Peyer's patch (tissue), 4 donors: ENCODE data around the gene NCKAP5.

Source experiments
- POLR2A ChIP-seq, 2 donors: fragments of 450-650 bp; IDR thresholded peaks; one replicate each; pipeline ENCODE4 v1.5.1; 2017; ENCODE audit warnings: antibody characterized with exemption in 2 of 2, mild to moderate bottlenecking in 2 of 2, moderate library complexity in 2 of 2
- TF ChIP-seq, protein P1 (sequence below), 6 experiments: fragments of 450-650 bp in 4 of 6; fragments of 200-600 bp in 2 of 6; sonication (generic) in 1 of 6; IDR thresholded peaks; one replicate each; pipeline ENCODE4 v1.5.1; 2017 to 2019; ENCODE audit warnings: antibody characterized with exemption in 6 of 6, mild to moderate bottlenecking in 3 of 6, moderate library complexity in 1 of 6

DNA sequence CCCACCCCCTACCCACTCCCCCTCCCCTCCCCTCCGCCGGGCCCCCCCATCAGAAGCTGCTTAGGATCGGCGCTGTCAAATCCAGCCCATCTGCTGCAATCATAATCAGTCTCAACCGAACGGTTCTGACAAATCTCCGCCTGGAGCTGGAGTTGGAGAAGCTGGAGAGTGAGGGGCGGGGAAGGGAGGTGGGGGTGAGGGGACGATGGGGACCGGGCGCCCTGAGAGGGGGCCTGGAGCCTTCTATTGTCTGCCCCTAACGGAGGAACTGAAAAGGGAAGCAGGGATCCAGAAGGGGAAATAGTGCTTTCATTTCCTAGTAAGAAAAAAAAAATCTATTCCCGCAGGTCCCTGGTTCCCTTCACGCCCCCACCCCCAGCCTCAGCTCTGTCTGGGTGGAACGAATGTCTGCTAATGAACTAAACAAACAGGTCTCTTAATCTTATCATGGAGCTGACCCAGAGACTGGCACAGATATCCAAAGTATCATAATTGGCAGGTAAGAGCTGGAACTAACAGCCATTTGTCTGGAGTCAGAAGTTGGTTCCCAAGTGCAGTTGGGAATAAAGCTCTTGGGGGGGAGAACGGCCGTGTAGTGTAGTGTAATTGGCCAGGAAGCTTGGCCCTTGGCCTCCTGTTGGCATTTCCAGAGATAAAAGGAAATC is 301.2 kb downstream of the NCKAP5 start:
- TF ChIP-seq, protein P1, sequence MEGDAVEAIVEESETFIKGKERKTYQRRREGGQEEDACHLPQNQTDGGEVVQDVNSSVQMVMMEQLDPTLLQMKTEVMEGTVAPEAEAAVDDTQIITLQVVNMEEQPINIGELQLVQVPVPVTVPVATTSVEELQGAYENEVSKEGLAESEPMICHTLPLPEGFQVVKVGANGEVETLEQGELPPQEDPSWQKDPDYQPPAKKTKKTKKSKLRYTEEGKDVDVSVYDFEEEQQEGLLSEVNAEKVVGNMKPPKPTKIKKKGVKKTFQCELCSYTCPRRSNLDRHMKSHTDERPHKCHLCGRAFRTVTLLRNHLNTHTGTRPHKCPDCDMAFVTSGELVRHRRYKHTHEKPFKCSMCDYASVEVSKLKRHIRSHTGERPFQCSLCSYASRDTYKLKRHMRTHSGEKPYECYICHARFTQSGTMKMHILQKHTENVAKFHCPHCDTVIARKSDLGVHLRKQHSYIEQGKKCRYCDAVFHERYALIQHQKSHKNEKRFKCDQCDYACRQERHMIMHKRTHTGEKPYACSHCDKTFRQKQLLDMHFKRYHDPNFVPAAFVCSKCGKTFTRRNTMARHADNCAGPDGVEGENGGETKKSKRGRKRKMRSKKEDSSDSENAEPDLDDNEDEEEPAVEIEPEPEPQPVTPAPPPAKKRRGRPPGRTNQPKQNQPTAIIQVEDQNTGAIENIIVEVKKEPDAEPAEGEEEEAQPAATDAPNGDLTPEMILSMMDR (IDR thresholded peaks at IDR 0.05): no peak
- no peak for TF ChIP-seq POLR2A (IDR thresholded peaks at IDR 0.05)
